ENCODE measurements around the gene C18orf54.
A peak's percentile ranks its signal among the peaks of the same experiment; 100 is the strongest.
"Not testable (repeated sequence)": the region's sequence is repeated elsewhere in the genome, so short reads cannot be mapped to it uniquely, and the experiment has no call there.

The C18orf54 gene

GRCh38 chr18:54386800-54387495 is 29.2 kb downstream of the C18orf54 start:
- DNase-seq (ENCODE audit: low spot score): not testable (repeated sequence)

- no peak for DNase-seq (ENCODE audit: low spot score)
Measured at GRCh38 chr18:54387631-54388030, 29.9 kb downstream of the C18orf54 start.

- DNase-seq (ENCODE audit: low spot score): peak; percentile 8
Measured at GRCh38 chr18:54388203-54389142, 30.8 kb downstream of the C18orf54 start.

- no peak for DNase-seq (ENCODE audit: low spot score)
Measured at GRCh38 chr18:54389143-54389505, 31.4 kb downstream of the C18orf54 start.

GRCh38 chr18:54390838-54391237 is 33.1 kb downstream of the C18orf54 start:
- no peak for DNase-seq (ENCODE audit: low spot score)

- DNase-seq (ENCODE audit: low spot score): peak; percentile 72
Measured at GRCh38 chr18:54392543-54393023, 34.9 kb downstream of the C18orf54 start.

GRCh38 chr18:54393648-54394294 is 36.1 kb downstream of the C18orf54 start:
- no peak for DNase-seq (ENCODE audit: low spot score)

GRCh38 chr18:54396760-54397159 is 39.1 kb downstream of the C18orf54 start:
- DNase-seq (ENCODE audit: low spot score): no peak

GRCh38 chr18:54405290-54405689 is 47.6 kb downstream of the C18orf54 start:
- DNase-seq (ENCODE audit: low spot score): no peak

- DNase-seq (ENCODE audit: low spot score): no peak
Measured at GRCh38 chr18:54411781-54412180, 54.1 kb downstream of the C18orf54 start.

GRCh38 chr18:54415086-54415485 is 57.4 kb downstream of the C18orf54 start:
- DNase-seq (ENCODE audit: low spot score): no peak

- no peak for DNase-seq (ENCODE audit: low spot score)
Measured at GRCh38 chr18:54416436-54416835, 58.7 kb downstream of the C18orf54 start.

GRCh38 chr18:54423831-54424230 is 66.1 kb downstream of the C18orf54 start:
- no peak for DNase-seq (ENCODE audit: low spot score)

- no peak for DNase-seq (ENCODE audit: low spot score)
Measured at GRCh38 chr18:54426085-54426665, 68.5 kb downstream of the C18orf54 start.

Measured in CD4-positive, alpha-beta T cell treated with Interleukin-2 at 100 ng/mL for 4 hours (primary cell).